ENCODE measurements around the gene ENO4.

- TF ChIP-seq CTCF (IDR thresholded peaks at IDR 0.05; ENCODE audit: insufficient read depth, low read depth, low read length) (no peak), EZH2 (IDR thresholded peaks at IDR 0.05; ENCODE audit: insufficient read depth, low read length) (no peak)
Measured at GRCh38 chr10:116861796-116862195, 12.5 kb downstream of the ENO4 start.
